GM21528 (cell line): Measurements from ENCODE around the gene LYRM2.
"Not testable (repeated sequence)": the region's sequence is repeated elsewhere in the genome, so short reads cannot be mapped to it uniquely, and the experiment has no call there.

Experiments
- ATAC-seq: cut with Tn5 transposase; IDR thresholded peaks from one replicate; pipeline ENCODE4 v1.9.1; 2021; ENCODE audit warnings: mild to moderate bottlenecking, moderate library complexity; ENCODE audit not compliant: unreplicated experiment, low FRiP score

The LYRM2 gene

GRCh38 chr6:89650579-89650978 lies 12.0 kb upstream of the LYRM2 start:
- ATAC-seq = no peak

GRCh38 chr6:89649682-89650081 lies 11.1 kb upstream of the LYRM2 start:
- ATAC-seq = no peak

- ATAC-seq = no peak
Observed at GRCh38 chr6:89644864-89645263, 6.3 kb upstream of the LYRM2 start.

GRCh38 chr6:89643406-89643805 lies 4.9 kb upstream of the LYRM2 start:
- no peak for ATAC-seq

- no peak for ATAC-seq
Observed at GRCh38 chr6:89642956-89643355, 4.4 kb upstream of the LYRM2 start.

GRCh38 chr6:89641581-89641980 lies 3.0 kb upstream of the LYRM2 start:
- not testable (repeated sequence) for ATAC-seq

- no peak for ATAC-seq
Observed at GRCh38 chr6:89640804-89641203, 2.3 kb upstream of the LYRM2 start.

GRCh38 chr6:89637960-89638319 lies 607 bp downstream of the LYRM2 start:
- no peak for ATAC-seq

GRCh38 chr6:89636412-89636811 lies 2.1 kb downstream of the LYRM2 start:
- ATAC-seq = not testable (repeated sequence)

GRCh38 chr6:89630488-89630887 lies 8.1 kb downstream of the LYRM2 start:
- ATAC-seq = no peak

- no peak for ATAC-seq
Observed at GRCh38 chr6:89623749-89624148, 14.8 kb downstream of the LYRM2 start.

GRCh38 chr6:89619567-89619966 lies 19.0 kb downstream of the LYRM2 start:
- ATAC-seq = no peak

GRCh38 chr6:89618026-89618425 lies 20.5 kb downstream of the LYRM2 start:
- ATAC-seq = no peak

- ATAC-seq = no peak
Observed at GRCh38 chr6:89616531-89616930, 22.0 kb downstream of the LYRM2 start.

GRCh38 chr6:89615882-89616281 lies 22.7 kb downstream of the LYRM2 start:
- no peak for ATAC-seq

GRCh38 chr6:89613790-89614189 lies 24.8 kb downstream of the LYRM2 start:
- no peak for ATAC-seq

- ATAC-seq = no peak
Observed at GRCh38 chr6:89612121-89612520, 26.4 kb downstream of the LYRM2 start.

GRCh38 chr6:89611666-89612065 lies 26.9 kb downstream of the LYRM2 start:
- ATAC-seq = no peak

GRCh38 chr6:89610149-89610642 lies 28.4 kb downstream of the LYRM2 start:
- ATAC-seq = no peak

- no peak for ATAC-seq
Observed at GRCh38 chr6:89605861-89606260, 32.7 kb downstream of the LYRM2 start.

GRCh38 chr6:89604653-89605052 lies 33.9 kb downstream of the LYRM2 start:
- no peak for ATAC-seq

GRCh38 chr6:89602166-89602565 lies 36.4 kb downstream of the LYRM2 start:
- no peak for ATAC-seq

- ATAC-seq = no peak
Observed at GRCh38 chr6:89599727-89600126, 38.8 kb downstream of the LYRM2 start.
